Measurements from ENCODE around the gene AGO4.

Gene AGO4

GRCh38 chr1:35876988-35877387 is 69.2 kb downstream of the AGO4 start:
- H3K27me3 ChIP-seq (ENCODE audit: insufficient read depth, low read length) = no peaks in the 10 kb centered on the region
- H3K79me1 ChIP-seq (ENCODE audit: low read length) = no peaks in the 10 kb centered on the region
- no peak overlapping the region for H3K18ac ChIP-seq (ENCODE audit: low read length)
- no peak overlapping the region for H2BK5ac ChIP-seq (ENCODE audit: low read depth, low read length, poor library complexity)
- no peak overlapping the region for H2BK120ac ChIP-seq (ENCODE audit: insufficient read depth, low read length, poor library complexity)
- H2AFZ ChIP-seq (ENCODE audit: insufficient read depth, low read length, poor library complexity) = no peak overlapping the region
- H4K91ac ChIP-seq (ENCODE audit: low read depth, low read length) = no peak overlapping the region
- no peak overlapping the region for H3K27ac ChIP-seq (ENCODE audit: low read depth, low read length)
- peak in 1 of 2 donors; percentile 28 for DNase-seq
- no peak overlapping the region for H3K4me3 ChIP-seq (ENCODE audit: low read depth, low read length)
- no peak overlapping the region for H3K14ac ChIP-seq (ENCODE audit: low read length)
- peaks cover 0 to 3% of the 10 kb centered on the region in 2 experiments for H3K4me1 ChIP-seq (ENCODE audit: control insufficient read depth in 1 of 2, insufficient read depth in 2 of 2, low read length in 2 of 2)
- H2AK5ac ChIP-seq (ENCODE audit: low read length) = no peak overlapping the region
- no peak overlapping the region for H2BK12ac ChIP-seq (ENCODE audit: low read length)
- H4K12ac ChIP-seq (ENCODE audit: low read depth, low read length) = no peak overlapping the region
- H3K4ac ChIP-seq (ENCODE audit: low read depth, low read length) = no peak overlapping the region
- no peak overlapping the region for H3K23ac ChIP-seq (ENCODE audit: low read length)
- H3K9me3 ChIP-seq (ENCODE audit: insufficient read depth, low read depth, low read length) = no peaks in the 10 kb centered on the region
- H4K8ac ChIP-seq (ENCODE audit: low read depth, low read length) = no peak overlapping the region
- no peaks in the 10 kb centered on the region for H3K79me2 ChIP-seq (ENCODE audit: control insufficient read depth, insufficient read depth, low read length, poor library complexity)
- WGBS (ENCODE audit: extremely low coverage, insufficient coverage, insufficient read length) = no CpG with 5 or more reads among the region's 5 CpGs
- no peaks in the 10 kb centered on the region for H3K36me3 ChIP-seq (ENCODE audit: control insufficient read depth in 1 of 2, insufficient read depth in 2 of 2, low read length in 2 of 2)
- no peak overlapping the region for H3K4me2 ChIP-seq (ENCODE audit: low read length)
- no peak overlapping the region for H3K9ac ChIP-seq (ENCODE audit: low read length)

GRCh38 chr1:35881850-35882273 is 74.0 kb downstream of the AGO4 start:
- no peak overlapping the region for H3K23ac ChIP-seq (ENCODE audit: low read length)
- no peaks in the 10 kb centered on the region for H3K9me3 ChIP-seq (ENCODE audit: insufficient read depth, low read depth, low read length)
- H3K27me3 ChIP-seq (ENCODE audit: insufficient read depth, low read length) = no peaks in the 10 kb centered on the region
- peaks cover 4% of the 10 kb centered on the region for H3K79me1 ChIP-seq (ENCODE audit: low read length)
- no peak overlapping the region for H4K8ac ChIP-seq (ENCODE audit: low read depth, low read length)
- no peak overlapping the region for H3K4me2 ChIP-seq (ENCODE audit: low read length)
- no peak overlapping the region for H2AK5ac ChIP-seq (ENCODE audit: low read length)
- no peak overlapping the region for H3K18ac ChIP-seq (ENCODE audit: low read length)
- no peak overlapping the region for H3K4ac ChIP-seq (ENCODE audit: low read depth, low read length)
- no peak overlapping the region for H4K91ac ChIP-seq (ENCODE audit: low read depth, low read length)
- no peak for DNase-seq
- no peak overlapping the region for H2BK120ac ChIP-seq (ENCODE audit: insufficient read depth, low read length, poor library complexity)
- no peak overlapping the region for H3K4me3 ChIP-seq (ENCODE audit: low read depth, low read length)
- no peak overlapping the region for H4K12ac ChIP-seq (ENCODE audit: low read depth, low read length)
- H3K79me2 ChIP-seq (ENCODE audit: control insufficient read depth, insufficient read depth, low read length, poor library complexity) = peaks cover 9% of the 10 kb centered on the region
- H3K27ac ChIP-seq (ENCODE audit: low read depth, low read length) = no peak overlapping the region
- no peak overlapping the region for H3K9ac ChIP-seq (ENCODE audit: low read length)
- H3K36me3 ChIP-seq (ENCODE audit: control insufficient read depth in 1 of 2, insufficient read depth in 2 of 2, low read length in 2 of 2) = no peaks in the 10 kb centered on the region
- H3K14ac ChIP-seq (ENCODE audit: low read length) = no peak overlapping the region
- peaks cover 12 to 16% of the 10 kb centered on the region in 2 experiments for H3K4me1 ChIP-seq (ENCODE audit: control insufficient read depth in 1 of 2, insufficient read depth in 2 of 2, low read length in 2 of 2)
- H2AFZ ChIP-seq (ENCODE audit: insufficient read depth, low read length, poor library complexity) = no peak overlapping the region
- H2BK5ac ChIP-seq (ENCODE audit: low read depth, low read length, poor library complexity) = no peak overlapping the region
- WGBS (ENCODE audit: extremely low coverage, insufficient coverage, insufficient read length) = no CpG with 5 or more reads among the region's 4 CpGs
- H2BK12ac ChIP-seq (ENCODE audit: low read length) = no peak overlapping the region

- Histone ChIP-seq H2BK120ac (ENCODE audit: insufficient read depth, low read length, poor library complexity) (no peak overlapping the region), H3K4me3 (ENCODE audit: low read depth, low read length) (no peak overlapping the region), H2AK5ac (ENCODE audit: low read length) (no peak overlapping the region), H3K79me2 (ENCODE audit: control insufficient read depth, insufficient read depth, low read length, poor library complexity) (peaks cover 9% of the 10 kb centered on the region), H2BK12ac (ENCODE audit: low read length) (no peak overlapping the region), H4K12ac (ENCODE audit: low read depth, low read length) (no peak overlapping the region), H3K27ac (ENCODE audit: low read depth, low read length) (no peak overlapping the region), H3K27me3 (ENCODE audit: insufficient read depth, low read length) (no peaks in the 10 kb centered on the region), H3K23ac (ENCODE audit: low read length) (no peak overlapping the region), H3K79me1 (ENCODE audit: low read length) (peaks cover 4% of the 10 kb centered on the region), H4K8ac (ENCODE audit: low read depth, low read length) (no peak overlapping the region), H3K14ac (ENCODE audit: low read length) (no peak overlapping the region), H3K18ac (ENCODE audit: low read length) (no peak overlapping the region), H4K91ac (ENCODE audit: low read depth, low read length) (no peak overlapping the region), H2AFZ (ENCODE audit: insufficient read depth, low read length, poor library complexity) (peak overlapping the region; percentile 50), H3K4me2 (ENCODE audit: low read length) (peak overlapping the region; percentile 41), H2BK5ac (ENCODE audit: low read depth, low read length, poor library complexity) (no peak overlapping the region), H3K9me3 (ENCODE audit: insufficient read depth, low read depth, low read length) (no peaks in the 10 kb centered on the region), H3K4me1 (ENCODE audit: control insufficient read depth in 1 of 2, insufficient read depth in 2 of 2, low read length in 2 of 2) (peaks cover 18 to 23% of the 10 kb centered on the region in 2 experiments), H3K4ac (ENCODE audit: low read depth, low read length) (no peak overlapping the region), H3K36me3 (ENCODE audit: control insufficient read depth in 1 of 2, insufficient read depth in 2 of 2, low read length in 2 of 2) (no peaks in the 10 kb centered on the region), H3K9ac (ENCODE audit: low read length) (no peak overlapping the region)
- DNase-seq = no peak
- no CpG with 5 or more reads among the region's 16 CpGs for WGBS (ENCODE audit: extremely low coverage, insufficient coverage, insufficient read length)
Measured at GRCh38 chr1:35882586-35882944, 74.7 kb downstream of the AGO4 start.

- H3K9me3 ChIP-seq (ENCODE audit: insufficient read depth, low read depth, low read length) = no peaks in the 10 kb centered on the region
- H3K23ac ChIP-seq (ENCODE audit: low read length) = no peak within 1 kb of the TSS
- peak within 1 kb of the TSS; percentile 68 for H2AFZ ChIP-seq (ENCODE audit: insufficient read depth, low read length, poor library complexity)
- peak within 1 kb of the TSS; percentile 42 for H2BK5ac ChIP-seq (ENCODE audit: low read depth, low read length, poor library complexity)
- H3K18ac ChIP-seq (ENCODE audit: low read length) = peak within 1 kb of the TSS; percentile 89
- peak; percentile 78 to 95 for DNase-seq
- no peaks in the 10 kb centered on the region for H3K27me3 ChIP-seq (ENCODE audit: insufficient read depth, low read length)
- no peak within 1 kb of the TSS for H2BK12ac ChIP-seq (ENCODE audit: low read length)
- peaks cover 9% of the 10 kb centered on the region for H3K79me2 ChIP-seq (ENCODE audit: control insufficient read depth, insufficient read depth, low read length, poor library complexity)
- H4K12ac ChIP-seq (ENCODE audit: low read depth, low read length) = peak within 1 kb of the TSS; percentile 91
- peak within 1 kb of the TSS; percentile 80 for H4K8ac ChIP-seq (ENCODE audit: low read depth, low read length)
- H3K9ac ChIP-seq (ENCODE audit: low read length) = peak within 1 kb of the TSS; percentile 77
- H3K27ac ChIP-seq (ENCODE audit: low read depth, low read length) = peak within 1 kb of the TSS; percentile 9
- H3K4me1 ChIP-seq (ENCODE audit: control insufficient read depth in 1 of 2, insufficient read depth in 2 of 2, low read length in 2 of 2) = peaks cover 18 to 26% of the 10 kb centered on the region in 2 experiments
- WGBS (ENCODE audit: extremely low coverage, insufficient coverage, insufficient read length) = no CpG with 5 or more reads among the region's 58 CpGs
- H4K91ac ChIP-seq (ENCODE audit: low read depth, low read length) = peak within 1 kb of the TSS; percentile 80
- H3K4me2 ChIP-seq (ENCODE audit: low read length) = peak within 1 kb of the TSS; percentile 83
- H3K36me3 ChIP-seq (ENCODE audit: control insufficient read depth in 1 of 2, insufficient read depth in 2 of 2, low read length in 2 of 2) = no peaks in the 10 kb centered on the region
- H3K4me3 ChIP-seq (ENCODE audit: low read depth, low read length) = peak within 1 kb of the TSS; percentile 96
- peak within 1 kb of the TSS; percentile 78 for H3K4ac ChIP-seq (ENCODE audit: low read depth, low read length)
- H3K14ac ChIP-seq (ENCODE audit: low read length) = peak within 1 kb of the TSS; percentile 69
- H2AK5ac ChIP-seq (ENCODE audit: low read length) = peak within 1 kb of the TSS; percentile 50
- H3K79me1 ChIP-seq (ENCODE audit: low read length) = peaks cover 4% of the 10 kb centered on the region
- H2BK120ac ChIP-seq (ENCODE audit: insufficient read depth, low read length, poor library complexity) = peak within 1 kb of the TSS; percentile 78
Measured at GRCh38 chr1:35882945-35883634, 75.3 kb downstream of the AGO4 start, which contains the start of gene AGO1. Gene AGO1 (plus strand): TSS chr1:35883209. CDS start chr1:35883422, 213 bp downstream.
